ENCODE measurements around the gene FSTL4. TPM values are rescaled to one million over a fixed set of nuclear protein-coding genes. Genes with fewer than 3 reads are reported as not detected.

Gene FSTL4
- total RNA-seq, 1 donor from 2014 or later, result not detected

- DNase-seq (no peak), ATAC-seq (no peak)
- intact Hi-C loops (cut with micrococcal nuclease), result no loop called here
Observed at GRCh38 chr5:133236976-133237375, 375.4 kb downstream of the FSTL4 start.

GRCh38 chr5:133236541-133236951 is 375.8 kb downstream of the FSTL4 start:
- DNase-seq, result no peak
- intact Hi-C loops (cut with micrococcal nuclease), result no loop called here
- ATAC-seq, result no peak

- no peak for DNase-seq
- ATAC-seq, result no peak
Observed at GRCh38 chr5:133235696-133236426, 376.5 kb downstream of the FSTL4 start.

GRCh38 chr5:133234911-133235310 is 377.4 kb downstream of the FSTL4 start:
- DNase-seq (no peak), ATAC-seq (no peak)
- intact Hi-C loops (cut with micrococcal nuclease), result no loop called here

More at GRCh38 chr5:133235696-133236426, 376.5 kb downstream of the FSTL4 start:
- intact Hi-C loops (cut with micrococcal nuclease), result no loop called here

- ATAC-seq (no peak), DNase-seq (no peak)
- intact Hi-C loops (cut with micrococcal nuclease), result no loop called here
Observed at GRCh38 chr5:133234273-133234672, 378.1 kb downstream of the FSTL4 start.

- intact Hi-C loops (cut with micrococcal nuclease), result no loop called here
- ATAC-seq (no peak), DNase-seq (no peak)
Observed at GRCh38 chr5:133233616-133234015, 378.7 kb downstream of the FSTL4 start.

GRCh38 chr5:133232911-133233310 is 379.4 kb downstream of the FSTL4 start:
- ATAC-seq (no peak), DNase-seq (no peak)
- intact Hi-C loops (cut with micrococcal nuclease), result no loop called here

- intact Hi-C loops (cut with micrococcal nuclease), result no loop called here
- ATAC-seq (no peak), DNase-seq (no peak)
Observed at GRCh38 chr5:133232435-133232834, 379.9 kb downstream of the FSTL4 start.

- no peak for ATAC-seq
- no peak for DNase-seq
- intact Hi-C loops (cut with micrococcal nuclease), result no loop called here
Observed at GRCh38 chr5:133232011-133232410, 380.3 kb downstream of the FSTL4 start.

GRCh38 chr5:133230823-133231578 is 381.3 kb downstream of the FSTL4 start:
- no peak for DNase-seq
- ATAC-seq, result no peak
- intact Hi-C loops (cut with micrococcal nuclease), result no loop called here

GRCh38 chr5:133229931-133230664 is 382.2 kb downstream of the FSTL4 start:
- ATAC-seq, result no peak
- intact Hi-C loops (cut with micrococcal nuclease), result no loop called here
- no peak for DNase-seq

- ATAC-seq (no peak), DNase-seq (no peak)
- intact Hi-C loops (cut with micrococcal nuclease), result no loop called here
Observed at GRCh38 chr5:133228316-133228715, 384.0 kb downstream of the FSTL4 start.

- ATAC-seq, result no peak
- no peak for DNase-seq
- intact Hi-C loops (cut with micrococcal nuclease), result no loop called here
Observed at GRCh38 chr5:133227897-133228296, 384.4 kb downstream of the FSTL4 start.

- ATAC-seq (no peak), DNase-seq (no peak)
- intact Hi-C loops (cut with micrococcal nuclease), result no loop called here
Observed at GRCh38 chr5:133227082-133227481, 385.3 kb downstream of the FSTL4 start.

GRCh38 chr5:133226186-133226585 is 386.2 kb downstream of the FSTL4 start:
- intact Hi-C loops (cut with micrococcal nuclease), result no loop called here
- DNase-seq (no peak), ATAC-seq (no peak)

- no peak for DNase-seq
- intact Hi-C loops (cut with micrococcal nuclease), result no loop called here
- ATAC-seq, result no peak
Observed at GRCh38 chr5:133225671-133226152, 386.6 kb downstream of the FSTL4 start.

- DNase-seq (no peak), ATAC-seq (no peak)
- intact Hi-C loops (cut with micrococcal nuclease), result no loop called here
Observed at GRCh38 chr5:133222979-133223378, 389.4 kb downstream of the FSTL4 start.

- intact Hi-C loops (cut with micrococcal nuclease), result no loop called here
- DNase-seq, result no peak
- ATAC-seq, result no peak
Observed at GRCh38 chr5:133222521-133222920, 389.8 kb downstream of the FSTL4 start.

- no peak for DNase-seq
- intact Hi-C loops (cut with micrococcal nuclease), result no loop called here
- ATAC-seq, result no peak
Observed at GRCh38 chr5:133222040-133222439, 390.3 kb downstream of the FSTL4 start.

Measured in left ventricle myocardium superior (tissue), 1 donor.